GM23338 (cell line): ENCODE measurements around the gene CSTF1. TPM values are rescaled to one million over a fixed set of nuclear protein-coding genes. Genes with fewer than 3 reads are reported as not detected.

ENCODE experiments used
- ATAC-seq: fragments of 200-7000 bp; cut with Tn5 transposase; 3 replicates; pipeline ENCODE4 v1.9.1; 2020
- DNase-seq: peaks from one replicate; pipeline ENCODE4 v3.0.0-alpha.2; 2015; ENCODE audit warnings: low spot score
- H2AFZ ChIP-seq: fragments of 200-600 bp; sonication (generic); 2 replicates; pipeline ENCODE4 v1.8.0; 2016; ENCODE audit warnings: antibody characterized with exemption, mild to moderate bottlenecking, moderate library complexity
- H3F3A ChIP-seq: fragments of 200-600 bp; sonication (generic); replicated peaks from 2 replicates; pipeline ENCODE4 v1.8.0; 2017; ENCODE audit warnings: antibody characterized with exemption, mixed run types, low read depth
- H3K27ac ChIP-seq: fragments of 200-600 bp; sonication (generic); 2 replicates; pipeline ENCODE4 v1.6.1; 2016; ENCODE audit warnings: low read depth
- H3K27me3 ChIP-seq: fragments of 200-600 bp; sonication (generic); 2 replicates; pipeline ENCODE4 v1.8.0; 2016; ENCODE audit warnings: mild to moderate bottlenecking, mixed run types, moderate library complexity; ENCODE audit not compliant: insufficient read depth
- H3K36me3 ChIP-seq: fragments of 200-600 bp; sonication (generic); 2 replicates; pipeline ENCODE4 v1.8.0; 2016; ENCODE audit warnings: mild to moderate bottlenecking; ENCODE audit not compliant: insufficient read depth
- H3K4me1 ChIP-seq: fragments of 200-600 bp; sonication (generic); 2 replicates; pipeline ENCODE4 v1.8.0; 2016; ENCODE audit warnings: mild to moderate bottlenecking, moderate library complexity; ENCODE audit not compliant: insufficient read depth
- H3K4me2 ChIP-seq: fragments of 200-600 bp; sonication (generic); 2 replicates; pipeline ENCODE4 v1.7.1; 2017; ENCODE audit warnings: mixed run types
- H3K4me3 ChIP-seq: fragments of 200-600 bp; sonication (generic); 2 replicates; pipeline ENCODE4 v1.6.1; 2016; ENCODE audit warnings: mixed run types
- H3K79me2 ChIP-seq: fragments of 200-600 bp; sonication (generic); replicated peaks from 2 replicates; pipeline ENCODE4 v1.8.0; 2017; ENCODE audit warnings: mild to moderate bottlenecking; ENCODE audit not compliant: insufficient read depth
- H3K9me2 ChIP-seq: fragments of 200-600 bp; sonication (generic); 2 replicates; pipeline ENCODE4 v1.8.0; 2017; ENCODE audit not compliant: insufficient read depth
- H4K20me1 ChIP-seq: fragments of 200-600 bp; sonication (generic); replicated peaks from 2 replicates; pipeline ENCODE4 v1.8.0; 2017; ENCODE audit warnings: mild to moderate bottlenecking; ENCODE audit not compliant: insufficient read depth
- H3K27ac Mint-ChIP-seq: 2 replicates; pipeline ENCODE4 v1.8.0; 2020; ENCODE audit warnings: inconsistent platforms, mild to moderate bottlenecking, moderate library complexity, mixed read lengths
- H3K27me3 Mint-ChIP-seq: 3 replicates; pipeline ENCODE4 v1.8.0; 2022; ENCODE audit warnings: low read depth, mild to moderate bottlenecking, moderate library complexity, mixed read lengths, inconsistent platforms; ENCODE audit not compliant: insufficient read depth, poor library complexity
- H3K36me3 Mint-ChIP-seq: 3 replicates; pipeline ENCODE4 v1.8.0; 2021; ENCODE audit warnings: low read depth, mild to moderate bottlenecking, inconsistent platforms, moderate library complexity, mixed read lengths
- H3K4me1 Mint-ChIP-seq: 3 replicates; pipeline ENCODE4 v1.8.0; 2020; ENCODE audit warnings: mild to moderate bottlenecking, inconsistent platforms, mixed read lengths
- H3K4me3 Mint-ChIP-seq: 3 replicates; pipeline ENCODE4 v1.8.0; 2021; ENCODE audit warnings: moderate library complexity, mild to moderate bottlenecking, inconsistent platforms, mixed read lengths
- H3K9me3 Mint-ChIP-seq: 3 replicates; pipeline ENCODE4 v1.8.0; 2020; ENCODE audit warnings: moderate library complexity, mild to moderate bottlenecking, inconsistent platforms, mixed read lengths
- CREB1 ChIP-seq: fragments of 250-450 bp; sonication (Bioruptor Pico); IDR thresholded peaks from 2 replicates; pipeline ENCODE4 v1.5.0; 2020; ENCODE audit warnings: low read depth, mild to moderate bottlenecking, moderate library complexity
- EZH2 ChIP-seq: fragments of 200-600 bp; sonication (generic); IDR thresholded peaks from one replicate; pipeline ENCODE4 v1.8.0; 2017; ENCODE audit warnings: antibody characterized with exemption, mild to moderate bottlenecking, low read depth; ENCODE audit not compliant: unreplicated experiment
- EZH2phosphoT487 ChIP-seq: fragments of 200-600 bp; sonication (generic); IDR thresholded peaks from one replicate; pipeline ENCODE4 v1.8.1; 2018; ENCODE audit warnings: antibody characterized with exemption; ENCODE audit not compliant: unreplicated experiment
- JUNB ChIP-seq: IDR thresholded peaks from one replicate; pipeline ENCODE4 v1.6.1; 2016; ENCODE audit warnings: antibody characterized with exemption; ENCODE audit not compliant: unreplicated experiment
- NANOG ChIP-seq: IDR thresholded peaks from 2 replicates; pipeline ENCODE4 v1.6.1; 2016; ENCODE audit warnings: antibody characterized with exemption, borderline replicate concordance
- POLR2AphosphoS5 ChIP-seq: IDR thresholded peaks from 2 replicates; pipeline ENCODE4 v1.6.1; 2016; ENCODE audit warnings: antibody characterized with exemption, low read depth
- STAT1 ChIP-seq: IDR thresholded peaks from one replicate; pipeline ENCODE4 v1.6.1; 2016; ENCODE audit warnings: antibody characterized with exemption; ENCODE audit not compliant: unreplicated experiment
- ZNF114 ChIP-seq: fragments of 250-450 bp; sonication (Bioruptor Pico); IDR thresholded peaks from 2 replicates; pipeline ENCODE4 v1.5.0; 2020; ENCODE audit warnings: mild to moderate bottlenecking, moderate library complexity
- ZNF331 ChIP-seq: fragments of 250-450 bp; sonication (Bioruptor Pico); IDR thresholded peaks from 2 replicates; pipeline ENCODE4 v1.5.0; 2020; ENCODE audit warnings: low read depth, mild to moderate bottlenecking, moderate library complexity
- polyA plus RNA-seq: library from polyadenylated mRNA; unstranded; fragments of >200 nt; fragmentation: Nextera tagmentation; extraction: Ambion mirVana; gene quantifications from 2 replicates; pipeline ENCODE4 v1.2.1, GENCODE V29; 2016
- total RNA-seq: library from RNA; depleted of rRNA; stranded (reverse); fragments of >200 nt; shearing (Covaris generic); gene quantifications from 2 replicates; pipeline ENCODE4 v1.2.3, GENCODE V29; 2014
- TF ChIP-seq, protein P1 (sequence below): fragments of 250-450 bp; sonication (Bioruptor Pico); IDR thresholded peaks from 2 replicates; pipeline ENCODE4 v1.5.0; 2020; ENCODE audit warnings: mild to moderate bottlenecking, moderate library complexity
- TF ChIP-seq, protein P2 (sequence below): IDR thresholded peaks from 2 replicates; pipeline ENCODE4 v1.6.1; 2016; ENCODE audit warnings: antibody characterized with exemption
- TF ChIP-seq, protein P3 (sequence below): IDR thresholded peaks from one replicate; pipeline ENCODE4 v1.6.1; 2018; ENCODE audit warnings: antibody characterized with exemption; ENCODE audit not compliant: unreplicated experiment

Gene CSTF1
- total and polyA plus RNA-seq, 2 experiments from 2014 or later: 21.5 to 62.3 TPM

DNA sequence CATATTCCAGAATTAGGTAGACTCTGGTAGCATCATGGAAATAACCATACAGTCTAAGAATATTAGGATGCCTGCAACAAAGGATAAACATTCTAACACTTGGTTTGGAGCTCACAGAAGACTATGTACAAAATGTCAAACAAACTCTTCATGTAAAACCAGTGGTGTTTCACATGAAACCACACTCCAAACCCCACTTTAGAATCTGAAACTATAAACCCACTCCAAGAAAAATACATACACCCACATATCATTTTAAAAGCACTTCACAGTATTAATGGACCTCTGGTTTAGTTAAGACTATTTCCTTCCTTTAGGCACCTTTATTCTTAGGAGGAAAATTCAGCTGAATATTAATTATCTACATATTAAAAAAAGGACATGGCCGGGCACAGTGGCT is 10.9 kb upstream of the CSTF1 start:
- no peaks in the 10 kb centered on the region for H3K9me3 Mint-ChIP-seq
- ATAC-seq (no peak), DNase-seq (no peak)
- no peak overlapping the region for H3K27ac Mint-ChIP-seq
- Histone ChIP-seq H2AFZ (no peak overlapping the region), H3F3A (no peaks in the 10 kb centered on the region), H3K4me3 (no peak overlapping the region), H3K9me2 (no peaks in the 10 kb centered on the region), H3K36me3 (peaks cover 78% of the 10 kb centered on the region), H3K4me2 (no peak overlapping the region), H3K4me1 (no peaks in the 10 kb centered on the region), H4K20me1 (peaks cover 36% of the 10 kb centered on the region), H3K27ac (no peak overlapping the region), H3K27me3 (no peaks in the 10 kb centered on the region), H3K79me2 (peaks cover 99% of the 10 kb centered on the region)
- H3K36me3 Mint-ChIP-seq: peaks cover 89% of the 10 kb centered on the region
- H3K4me1 Mint-ChIP-seq: peaks cover 2% of the 10 kb centered on the region; the same call in 2 of the 3 replicates
- TF ChIP-seq JUNB (no peak), NANOG (no peak), ZNF114 (CRISPR knock-in tag) (no peak), CREB1 (CRISPR knock-in tag) (no peak), POLR2AphosphoS5 (no peak), EZH2 (no peak), EZH2phosphoT487 (no peak), STAT1 (no peak), ZNF331 (CRISPR knock-in tag) (no peak)
- TF ChIP-seq, protein P1, sequence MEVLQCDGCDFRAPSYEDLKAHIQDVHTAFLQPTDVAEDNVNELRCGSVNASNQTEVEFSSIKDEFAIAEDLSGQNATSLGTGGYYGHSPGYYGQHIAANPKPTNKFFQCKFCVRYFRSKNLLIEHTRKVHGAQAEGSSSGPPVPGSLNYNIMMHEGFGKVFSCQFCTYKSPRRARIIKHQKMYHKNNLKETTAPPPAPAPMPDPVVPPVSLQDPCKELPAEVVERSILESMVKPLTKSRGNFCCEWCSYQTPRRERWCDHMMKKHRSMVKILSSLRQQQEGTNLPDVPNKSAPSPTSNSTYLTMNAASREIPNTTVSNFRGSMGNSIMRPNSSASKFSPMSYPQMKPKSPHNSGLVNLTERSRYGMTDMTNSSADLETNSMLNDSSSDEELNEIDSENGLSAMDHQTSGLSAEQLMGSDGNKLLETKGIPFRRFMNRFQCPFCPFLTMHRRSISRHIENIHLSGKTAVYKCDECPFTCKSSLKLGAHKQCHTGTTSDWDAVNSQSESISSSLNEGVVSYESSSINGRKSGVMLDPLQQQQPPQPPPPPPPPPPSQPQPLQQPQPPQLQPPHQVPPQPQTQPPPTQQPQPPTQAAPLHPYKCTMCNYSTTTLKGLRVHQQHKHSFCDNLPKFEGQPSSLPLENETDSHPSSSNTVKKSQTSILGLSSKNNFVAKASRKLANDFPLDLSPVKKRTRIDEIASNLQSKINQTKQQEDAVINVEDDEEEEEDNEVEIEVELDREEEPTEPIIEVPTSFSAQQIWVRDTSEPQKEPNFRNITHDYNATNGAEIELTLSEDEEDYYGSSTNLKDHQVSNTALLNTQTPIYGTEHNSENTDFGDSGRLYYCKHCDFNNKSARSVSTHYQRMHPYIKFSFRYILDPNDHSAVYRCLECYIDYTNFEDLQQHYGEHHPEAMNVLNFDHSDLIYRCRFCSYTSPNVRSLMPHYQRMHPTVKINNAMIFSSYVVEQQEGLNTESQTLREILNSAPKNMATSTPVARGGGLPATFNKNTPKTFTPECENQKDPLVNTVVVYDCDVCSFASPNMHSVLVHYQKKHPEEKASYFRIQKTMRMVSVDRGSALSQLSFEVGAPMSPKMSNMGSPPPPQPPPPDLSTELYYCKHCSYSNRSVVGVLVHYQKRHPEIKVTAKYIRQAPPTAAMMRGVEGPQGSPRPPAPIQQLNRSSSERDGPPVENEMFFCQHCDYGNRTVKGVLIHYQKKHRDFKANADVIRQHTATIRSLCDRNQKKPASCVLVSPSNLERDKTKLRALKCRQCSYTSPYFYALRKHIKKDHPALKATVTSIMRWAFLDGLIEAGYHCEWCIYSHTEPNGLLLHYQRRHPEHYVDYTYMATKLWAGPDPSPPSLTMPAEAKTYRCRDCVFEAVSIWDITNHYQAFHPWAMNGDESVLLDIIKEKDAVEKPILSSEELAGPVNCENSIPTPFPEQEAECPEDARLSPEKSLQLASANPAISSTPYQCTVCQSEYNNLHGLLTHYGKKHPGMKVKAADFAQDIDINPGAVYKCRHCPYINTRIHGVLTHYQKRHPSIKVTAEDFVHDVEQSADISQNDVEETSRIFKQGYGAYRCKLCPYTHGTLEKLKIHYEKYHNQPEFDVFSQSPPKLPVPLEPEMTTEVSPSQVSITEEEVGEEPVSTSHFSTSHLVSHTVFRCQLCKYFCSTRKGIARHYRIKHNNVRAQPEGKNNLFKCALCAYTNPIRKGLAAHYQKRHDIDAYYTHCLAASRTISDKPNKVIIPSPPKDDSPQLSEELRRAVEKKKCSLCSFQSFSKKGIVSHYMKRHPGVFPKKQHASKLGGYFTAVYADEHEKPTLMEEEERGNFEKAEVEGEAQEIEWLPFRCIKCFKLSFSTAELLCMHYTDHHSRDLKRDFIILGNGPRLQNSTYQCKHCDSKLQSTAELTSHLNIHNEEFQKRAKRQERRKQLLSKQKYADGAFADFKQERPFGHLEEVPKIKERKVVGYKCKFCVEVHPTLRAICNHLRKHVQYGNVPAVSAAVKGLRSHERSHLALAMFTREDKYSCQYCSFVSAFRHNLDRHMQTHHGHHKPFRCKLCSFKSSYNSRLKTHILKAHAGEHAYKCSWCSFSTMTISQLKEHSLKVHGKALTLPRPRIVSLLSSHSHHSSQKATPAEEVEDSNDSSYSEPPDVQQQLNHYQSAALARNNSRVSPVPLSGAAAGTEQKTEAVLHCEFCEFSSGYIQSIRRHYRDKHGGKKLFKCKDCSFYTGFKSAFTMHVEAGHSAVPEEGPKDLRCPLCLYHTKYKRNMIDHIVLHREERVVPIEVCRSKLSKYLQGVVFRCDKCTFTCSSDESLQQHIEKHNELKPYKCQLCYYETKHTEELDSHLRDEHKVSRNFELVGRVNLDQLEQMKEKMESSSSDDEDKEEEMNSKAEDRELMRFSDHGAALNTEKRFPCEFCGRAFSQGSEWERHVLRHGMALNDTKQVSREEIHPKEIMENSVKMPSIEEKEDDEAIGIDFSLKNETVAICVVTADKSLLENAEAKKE: no peak
- TF ChIP-seq, protein P2, sequence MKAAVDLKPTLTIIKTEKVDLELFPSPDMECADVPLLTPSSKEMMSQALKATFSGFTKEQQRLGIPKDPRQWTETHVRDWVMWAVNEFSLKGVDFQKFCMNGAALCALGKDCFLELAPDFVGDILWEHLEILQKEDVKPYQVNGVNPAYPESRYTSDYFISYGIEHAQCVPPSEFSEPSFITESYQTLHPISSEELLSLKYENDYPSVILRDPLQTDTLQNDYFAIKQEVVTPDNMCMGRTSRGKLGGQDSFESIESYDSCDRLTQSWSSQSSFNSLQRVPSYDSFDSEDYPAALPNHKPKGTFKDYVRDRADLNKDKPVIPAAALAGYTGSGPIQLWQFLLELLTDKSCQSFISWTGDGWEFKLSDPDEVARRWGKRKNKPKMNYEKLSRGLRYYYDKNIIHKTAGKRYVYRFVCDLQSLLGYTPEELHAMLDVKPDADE: no peak
- TF ChIP-seq, protein P3, sequence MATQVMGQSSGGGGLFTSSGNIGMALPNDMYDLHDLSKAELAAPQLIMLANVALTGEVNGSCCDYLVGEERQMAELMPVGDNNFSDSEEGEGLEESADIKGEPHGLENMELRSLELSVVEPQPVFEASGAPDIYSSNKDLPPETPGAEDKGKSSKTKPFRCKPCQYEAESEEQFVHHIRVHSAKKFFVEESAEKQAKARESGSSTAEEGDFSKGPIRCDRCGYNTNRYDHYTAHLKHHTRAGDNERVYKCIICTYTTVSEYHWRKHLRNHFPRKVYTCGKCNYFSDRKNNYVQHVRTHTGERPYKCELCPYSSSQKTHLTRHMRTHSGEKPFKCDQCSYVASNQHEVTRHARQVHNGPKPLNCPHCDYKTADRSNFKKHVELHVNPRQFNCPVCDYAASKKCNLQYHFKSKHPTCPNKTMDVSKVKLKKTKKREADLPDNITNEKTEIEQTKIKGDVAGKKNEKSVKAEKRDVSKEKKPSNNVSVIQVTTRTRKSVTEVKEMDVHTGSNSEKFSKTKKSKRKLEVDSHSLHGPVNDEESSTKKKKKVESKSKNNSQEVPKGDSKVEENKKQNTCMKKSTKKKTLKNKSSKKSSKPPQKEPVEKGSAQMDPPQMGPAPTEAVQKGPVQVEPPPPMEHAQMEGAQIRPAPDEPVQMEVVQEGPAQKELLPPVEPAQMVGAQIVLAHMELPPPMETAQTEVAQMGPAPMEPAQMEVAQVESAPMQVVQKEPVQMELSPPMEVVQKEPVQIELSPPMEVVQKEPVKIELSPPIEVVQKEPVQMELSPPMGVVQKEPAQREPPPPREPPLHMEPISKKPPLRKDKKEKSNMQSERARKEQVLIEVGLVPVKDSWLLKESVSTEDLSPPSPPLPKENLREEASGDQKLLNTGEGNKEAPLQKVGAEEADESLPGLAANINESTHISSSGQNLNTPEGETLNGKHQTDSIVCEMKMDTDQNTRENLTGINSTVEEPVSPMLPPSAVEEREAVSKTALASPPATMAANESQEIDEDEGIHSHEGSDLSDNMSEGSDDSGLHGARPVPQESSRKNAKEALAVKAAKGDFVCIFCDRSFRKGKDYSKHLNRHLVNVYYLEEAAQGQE: no peak
- H3K27me3 Mint-ChIP-seq: peaks cover 5% of the 10 kb centered on the region
- H3K4me3 Mint-ChIP-seq: no peak overlapping the region
